ENCODE data around the gene PTPRK.

Gene PTPRK

GRCh38 chr6:128557081-128557480 is 36.7 kb upstream of the PTPRK start:
- no peak overlapping the region for H3K27ac ChIP-seq
- H3K4me1 ChIP-seq (ENCODE audit: control insufficient read depth in 1 of 2, insufficient read depth in 1 of 2, low read depth in 1 of 2, low read length in 1 of 2): no peaks in the 10 kb centered on the region
- no peaks in the 10 kb centered on the region for H3K27me3 ChIP-seq
- no peaks in the 10 kb centered on the region for H3K36me3 ChIP-seq
- no peaks in the 10 kb centered on the region for H3K9me3 ChIP-seq
- no peak for TF ChIP-seq CTCF (IDR thresholded peaks at IDR 0.05)
- H3K4me3 ChIP-seq (ENCODE audit: low read depth in 1 of 2, low read length in 1 of 2): no peak overlapping the region

GRCh38 chr6:128554302-128554701 is 33.9 kb upstream of the PTPRK start:
- Histone ChIP-seq H3K4me1 (ENCODE audit: control insufficient read depth in 1 of 2, insufficient read depth in 1 of 2, low read depth in 1 of 2, low read length in 1 of 2) (no peaks in the 10 kb centered on the region), H3K27ac (no peak overlapping the region), H3K27me3 (no peaks in the 10 kb centered on the region), H3K4me3 (ENCODE audit: low read depth in 1 of 2, low read length in 1 of 2) (no peak overlapping the region), H3K9me3 (no peaks in the 10 kb centered on the region), H3K36me3 (no peaks in the 10 kb centered on the region)
- no peak for TF ChIP-seq CTCF (IDR thresholded peaks at IDR 0.05)

- Histone ChIP-seq H3K9me3 (no peaks in the 10 kb centered on the region), H3K27me3 (no peaks in the 10 kb centered on the region), H3K4me3 (ENCODE audit: low read depth in 1 of 2, low read length in 1 of 2) (no peak overlapping the region), H3K27ac (no peak overlapping the region), H3K36me3 (no peaks in the 10 kb centered on the region), H3K4me1 (ENCODE audit: control insufficient read depth in 1 of 2, insufficient read depth in 1 of 2, low read depth in 1 of 2, low read length in 1 of 2) (no peaks in the 10 kb centered on the region)
- TF ChIP-seq CTCF (IDR thresholded peaks at IDR 0.05): no peak
These were observed 20.9 kb upstream of the PTPRK start for GRCh38 chr6:128541261-128541660.

- TF ChIP-seq CTCF (IDR thresholded peaks at IDR 0.05): no peak
- Histone ChIP-seq H3K27ac (no peak overlapping the region), H3K4me1 (ENCODE audit: control insufficient read depth in 1 of 2, insufficient read depth in 1 of 2, low read depth in 1 of 2, low read length in 1 of 2) (no peaks in the 10 kb centered on the region)
These were observed 18.4 kb upstream of the PTPRK start for GRCh38 chr6:128538763-128539162.

GRCh38 chr6:128532827-128533226 is 12.4 kb upstream of the PTPRK start:
- Histone ChIP-seq H3K27ac (no peak overlapping the region), H3K4me3 (ENCODE audit: low read depth in 1 of 2, low read length in 1 of 2) (no peak overlapping the region), H3K27me3 (no peaks in the 10 kb centered on the region), H3K9me3 (no peaks in the 10 kb centered on the region), H3K4me1 (ENCODE audit: control insufficient read depth in 1 of 2, insufficient read depth in 1 of 2, low read depth in 1 of 2, low read length in 1 of 2) (no peaks in the 10 kb centered on the region), H3K36me3 (no peaks in the 10 kb centered on the region)
- TF ChIP-seq CTCF (IDR thresholded peaks at IDR 0.05): no peak

More at GRCh38 chr6:128538763-128539162, 18.4 kb upstream of the PTPRK start:
- H3K27me3 ChIP-seq: no peaks in the 10 kb centered on the region
- H3K36me3 ChIP-seq: no peaks in the 10 kb centered on the region
- no peak overlapping the region for H3K4me3 ChIP-seq (ENCODE audit: low read depth in 1 of 2, low read length in 1 of 2)
- H3K9me3 ChIP-seq: no peaks in the 10 kb centered on the region

GRCh38 chr6:128532136-128532535 is 11.7 kb upstream of the PTPRK start:
- Histone ChIP-seq H3K36me3 (no peaks in the 10 kb centered on the region), H3K4me3 (ENCODE audit: low read depth in 1 of 2, low read length in 1 of 2) (no peak overlapping the region), H3K9me3 (no peaks in the 10 kb centered on the region), H3K4me1 (ENCODE audit: control insufficient read depth in 1 of 2, insufficient read depth in 1 of 2, low read depth in 1 of 2, low read length in 1 of 2) (no peaks in the 10 kb centered on the region), H3K27ac (no peak overlapping the region), H3K27me3 (no peaks in the 10 kb centered on the region)
- TF ChIP-seq CTCF (IDR thresholded peaks at IDR 0.05): no peak

All from neutrophil (primary cell).